A673 (cell line): Measurements from ENCODE around the gene CIBAR2. TPM values are rescaled to one million over a fixed set of nuclear protein-coding genes. Genes with fewer than 3 reads are reported as not detected.
"Not testable (repeated sequence)": the region's sequence is repeated elsewhere in the genome, so short reads cannot be mapped to it uniquely, and the experiment has no call there.

Experiments
- BruUV-seq: library from RNA; stranded (reverse); fragments of 400-500 nt; replicated peaks from 2 replicates; lab custom pipeline; 2021; lab: Mats Ljungman, UMichigan
- CTCF ChIA-PET: fragments of 300-600 bp; sonication (Branson Sonifier 250); formaldehyde crosslinking; loops from one replicate; lab custom pipeline; 2022; ENCODE audit warnings: antibody characterized with exemption; lab: Charles Lee
- POLR2A ChIA-PET: fragments of 300-600 bp; sonication (Branson Sonifier 250); formaldehyde crosslinking; loops from one replicate; lab custom pipeline; 2022; ENCODE audit warnings: antibody characterized with exemption; ENCODE audit not compliant: low non-redundant PET; lab: Charles Lee
- DNase-seq: peaks from one replicate; pipeline ENCODE4 v3.0.0-alpha.2; 2015; ENCODE audit warnings: low spot score
- H3K27ac ChIP-seq: fragments of 200-600 bp; sonication (generic); 2 replicates; pipeline ENCODE4 v1.5.1; 2016; ENCODE audit warnings: mixed run types, low read depth, mild to moderate bottlenecking, mixed read lengths, antibody characterized with exemption, low read length; ENCODE audit not compliant: poor library complexity, severe bottlenecking
- H3K27me3 ChIP-seq: fragments of 200-600 bp; sonication (generic); replicated peaks from 2 replicates; pipeline ENCODE4 v1.6.1; 2017; ENCODE audit warnings: mixed run types, low read depth, mild to moderate bottlenecking, mixed read lengths, antibody characterized with exemption, low read length; ENCODE audit not compliant: insufficient read depth, poor library complexity
- H3K36me3 ChIP-seq: fragments of 200-600 bp; sonication (generic); 2 replicates; pipeline ENCODE4 v1.6.1; 2016; ENCODE audit warnings: mixed run types, mild to moderate bottlenecking, mixed read lengths, antibody characterized with exemption, low read length; ENCODE audit not compliant: insufficient read depth, poor library complexity, severe bottlenecking
- H3K4me1 ChIP-seq: fragments of 200-600 bp; sonication (generic); 2 replicates; pipeline ENCODE4 v1.6.1; 2017; ENCODE audit warnings: mixed run types, mild to moderate bottlenecking, mixed read lengths, antibody characterized with exemption, low read length; ENCODE audit not compliant: insufficient read depth, poor library complexity, severe bottlenecking
- H3K4me3 ChIP-seq: fragments of 200-600 bp; sonication (generic); 2 replicates; pipeline ENCODE4 v1.5.1; 2016; ENCODE audit warnings: low read depth, mixed run types, mild to moderate bottlenecking, mixed read lengths, low read length; ENCODE audit not compliant: poor library complexity, severe bottlenecking
- H3K9me3 ChIP-seq: fragments of 200-600 bp; sonication (generic); 2 replicates; pipeline ENCODE4 v1.6.1; 2016; ENCODE audit warnings: mixed run types, low read depth, mild to moderate bottlenecking, mixed read lengths, antibody characterized with exemption, low read length; ENCODE audit not compliant: poor library complexity, severe bottlenecking
- CTCF ChIP-seq: fragments of 300-800, 200-600 bp; sonication (generic); conservative IDR thresholded peaks from 2 replicates; pipeline ENCODE4 v1.5.1; 2017; ENCODE audit warnings: low read depth, mild to moderate bottlenecking, antibody characterized with exemption, low read length, moderate library complexity, mixed read lengths
- EZH2 ChIP-seq: fragments of 200-600 bp; sonication (generic); IDR thresholded peaks from 2 replicates; pipeline ENCODE4 v1.6.1; 2017; ENCODE audit warnings: borderline replicate concordance, low read depth, mild to moderate bottlenecking, mixed read lengths, antibody characterized with exemption, low read length; ENCODE audit not compliant: poor library complexity, severe bottlenecking
- intact Hi-C: fragments of 100-400 bp; cut with micrococcal nuclease; formaldehyde crosslinking; loops from one replicate; pipeline ENCODE4 v1.10.0; 2022; ENCODE audit not compliant: unreplicated experiment
- total RNA-seq: library from RNA; stranded (reverse); gene quantifications from 2 replicates; pipeline ENCODE4 v1.2.3, GENCODE V29; 2021

Gene CIBAR2
- total RNA-seq, 1 experiment from 2014 or later, result not detected

- no peak for DNase-seq
- no peaks in the 10 kb centered on the region for H3K36me3 ChIP-seq
- TF ChIP-seq CTCF (no peak), EZH2 (no peak)
- POLR2A ChIA-PET, result no interaction called here
- H3K4me3 ChIP-seq, result no peak overlapping the region
- no peak overlapping the region for H3K27ac ChIP-seq
- H3K27me3 ChIP-seq, result no peaks in the 10 kb centered on the region
- intact Hi-C loops, result no loop called here
- peaks cover 22% of the 10 kb centered on the region for H3K4me1 ChIP-seq
- BruUV-seq, result no TSS peak
- CTCF ChIA-PET, result no interaction called here
- H3K9me3 ChIP-seq, result no peaks in the 10 kb centered on the region
Observed at GRCh38 chr16:85123891-85124635, 11.8 kb upstream of the CIBAR2 start.

- BruUV-seq, intact Hi-C loops, DNase-seq, H3K27me3 ChIP-seq, H3K4me3 ChIP-seq, H3K36me3 ChIP-seq, POLR2A ChIA-PET, H3K9me3 ChIP-seq, H3K27ac ChIP-seq: not testable (repeated sequence)
- peaks cover 22% of the 10 kb centered on the region for H3K4me1 ChIP-seq
- CTCF ChIA-PET, result interaction anchor here (0.6 kb wide), 1 partner anchor 153 kb away, joined by 3 read pairs; no protein-coding TSS in a partner anchor
Observed at GRCh38 chr16:85123441-85123840, 11.2 kb upstream of the CIBAR2 start.

GRCh38 chr16:85120006-85120340 is 7.7 kb upstream of the CIBAR2 start:
- peaks cover 3% of the 10 kb centered on the region for H3K4me1 ChIP-seq
- no peaks in the 10 kb centered on the region for H3K36me3 ChIP-seq
- CTCF ChIA-PET, result no interaction called here
- BruUV-seq, result no TSS peak
- no peaks in the 10 kb centered on the region for H3K27me3 ChIP-seq
- H3K27ac ChIP-seq, result no peak overlapping the region
- intact Hi-C loops, result no loop called here
- no peak overlapping the region for H3K4me3 ChIP-seq
- no peak for DNase-seq
- POLR2A ChIA-PET, result no interaction called here
- H3K9me3 ChIP-seq, result no peaks in the 10 kb centered on the region
- no peak for TF ChIP-seq CTCF
- no peak for TF ChIP-seq EZH2

GRCh38 chr16:85117418-85117817 is 5.1 kb upstream of the CIBAR2 start:
- peaks cover 4% of the 10 kb centered on the region for H3K4me1 ChIP-seq
- no peaks in the 10 kb centered on the region for H3K36me3 ChIP-seq
- no TSS peak for BruUV-seq
- intact Hi-C loops, result loop anchor here (5.0 to 10.0 kb wide), 5 partner anchors 127 to 597 kb away; partner anchors contain the start of gene GSE1
- no peak overlapping the region for H3K4me3 ChIP-seq
- DNase-seq, result no peak
- ChIA-PET POLR2A (no interaction called here), CTCF (no interaction called here)
- no peak for TF ChIP-seq EZH2
- TF ChIP-seq CTCF, result no peak
- no peak overlapping the region for H3K27ac ChIP-seq
- H3K9me3 ChIP-seq, result no peaks in the 10 kb centered on the region
- no peaks in the 10 kb centered on the region for H3K27me3 ChIP-seq
